ENCODE results near the gene NCAPD3. TPM values are rescaled to one million over a fixed set of nuclear protein-coding genes. Genes with fewer than 3 reads are reported as not detected.
A peak's percentile ranks its signal among the peaks of the same experiment; 100 is the strongest.

The NCAPD3 gene
- total RNA-seq, 1 experiment from 2014 or later: 78.2 TPM

DNA sequence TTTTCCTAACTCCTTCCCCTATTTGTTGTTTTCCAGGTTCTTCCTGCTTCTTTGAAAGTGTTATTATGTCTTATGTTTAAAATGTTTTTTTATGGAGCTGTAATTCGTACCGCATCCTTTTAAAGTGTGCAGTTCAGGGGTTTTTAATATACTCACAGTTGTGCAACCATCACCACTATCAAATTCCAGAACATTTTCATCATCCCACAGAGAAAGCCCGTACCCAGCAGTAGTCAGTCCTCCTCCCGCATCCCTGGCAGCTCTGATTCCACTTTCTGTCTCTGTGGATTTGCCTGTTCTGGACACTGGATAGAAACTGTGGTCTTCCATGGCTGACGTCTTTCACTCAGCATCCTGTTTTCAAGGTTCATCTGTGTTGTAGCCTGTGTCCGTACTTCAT is 81.2 kb downstream of the NCAPD3 start:
- Mint-ChIP-seq H3K9me3 (ENCODE audit: low read depth, unreplicated experiment) (peaks cover 18% of the 10 kb centered on the region), H3K27ac (ENCODE audit: unreplicated experiment) (no peak overlapping the region), H3K27me3 (ENCODE audit: unreplicated experiment) (no peaks in the 10 kb centered on the region), H3K4me1 (ENCODE audit: low read depth, unreplicated experiment) (no peaks in the 10 kb centered on the region), H3K36me3 (ENCODE audit: insufficient read depth, unreplicated experiment) (peaks cover 7% of the 10 kb centered on the region), H3K4me3 (ENCODE audit: low read depth, unreplicated experiment) (no peak overlapping the region)
- TSS peak; percentile 4 for BruUV-seq (replicated peaks)
- DNase-seq: no peak
- TF ChIP-seq, protein P1, sequence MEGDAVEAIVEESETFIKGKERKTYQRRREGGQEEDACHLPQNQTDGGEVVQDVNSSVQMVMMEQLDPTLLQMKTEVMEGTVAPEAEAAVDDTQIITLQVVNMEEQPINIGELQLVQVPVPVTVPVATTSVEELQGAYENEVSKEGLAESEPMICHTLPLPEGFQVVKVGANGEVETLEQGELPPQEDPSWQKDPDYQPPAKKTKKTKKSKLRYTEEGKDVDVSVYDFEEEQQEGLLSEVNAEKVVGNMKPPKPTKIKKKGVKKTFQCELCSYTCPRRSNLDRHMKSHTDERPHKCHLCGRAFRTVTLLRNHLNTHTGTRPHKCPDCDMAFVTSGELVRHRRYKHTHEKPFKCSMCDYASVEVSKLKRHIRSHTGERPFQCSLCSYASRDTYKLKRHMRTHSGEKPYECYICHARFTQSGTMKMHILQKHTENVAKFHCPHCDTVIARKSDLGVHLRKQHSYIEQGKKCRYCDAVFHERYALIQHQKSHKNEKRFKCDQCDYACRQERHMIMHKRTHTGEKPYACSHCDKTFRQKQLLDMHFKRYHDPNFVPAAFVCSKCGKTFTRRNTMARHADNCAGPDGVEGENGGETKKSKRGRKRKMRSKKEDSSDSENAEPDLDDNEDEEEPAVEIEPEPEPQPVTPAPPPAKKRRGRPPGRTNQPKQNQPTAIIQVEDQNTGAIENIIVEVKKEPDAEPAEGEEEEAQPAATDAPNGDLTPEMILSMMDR (IDR thresholded peaks at IDR 0.05; ENCODE audit: unreplicated experiment): no peak
- CTCF ChIA-PET: no interaction called here
- intact Hi-C loops (cut with micrococcal nuclease; ENCODE audit: unreplicated experiment): no loop called here

DNA sequence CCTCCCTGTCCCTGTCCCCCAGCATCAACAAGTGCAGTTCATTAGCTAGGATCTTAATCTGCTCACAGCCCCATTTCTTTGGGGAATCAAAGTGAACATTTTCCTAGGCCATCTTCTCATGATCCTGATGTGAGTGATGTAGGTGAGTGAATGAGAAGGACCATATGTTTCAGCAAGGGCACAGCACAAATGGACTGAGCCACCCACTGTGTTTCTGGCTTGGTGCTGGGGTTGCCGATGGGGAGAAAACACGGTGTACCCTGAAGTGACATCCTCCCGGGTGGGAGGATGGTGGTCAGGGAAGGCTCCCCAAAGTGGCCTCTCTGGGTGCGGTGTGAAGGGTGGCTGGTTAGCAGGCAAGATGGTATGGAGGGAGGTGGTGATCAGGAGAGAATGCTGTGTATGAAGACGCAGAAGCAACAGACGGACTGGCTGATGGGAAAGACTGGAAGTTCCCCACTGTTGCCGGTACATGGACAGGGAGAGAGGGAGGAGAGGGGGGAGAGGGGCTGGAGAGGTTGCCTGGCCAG is 82.7 kb downstream of the NCAPD3 start:
- peaks cover 20% of the 10 kb centered on the region for H3K9me3 Mint-ChIP-seq (ENCODE audit: low read depth, unreplicated experiment)
- H3K4me3 Mint-ChIP-seq (ENCODE audit: low read depth, unreplicated experiment): no peak overlapping the region
- TF ChIP-seq, protein P1 (IDR thresholded peaks at IDR 0.05; ENCODE audit: unreplicated experiment): no peak
- no peaks in the 10 kb centered on the region for H3K4me1 Mint-ChIP-seq (ENCODE audit: low read depth, unreplicated experiment)
- intact Hi-C loops (cut with micrococcal nuclease; ENCODE audit: unreplicated experiment): no loop called here
- no peaks in the 10 kb centered on the region for H3K27me3 Mint-ChIP-seq (ENCODE audit: unreplicated experiment)
- H3K27ac Mint-ChIP-seq (ENCODE audit: unreplicated experiment): no peak overlapping the region
- CTCF ChIA-PET: no interaction called here
- BruUV-seq (replicated peaks): no TSS peak
- no peaks in the 10 kb centered on the region for H3K36me3 Mint-ChIP-seq (ENCODE audit: insufficient read depth, unreplicated experiment)
- DNase-seq: no peak

DNA sequence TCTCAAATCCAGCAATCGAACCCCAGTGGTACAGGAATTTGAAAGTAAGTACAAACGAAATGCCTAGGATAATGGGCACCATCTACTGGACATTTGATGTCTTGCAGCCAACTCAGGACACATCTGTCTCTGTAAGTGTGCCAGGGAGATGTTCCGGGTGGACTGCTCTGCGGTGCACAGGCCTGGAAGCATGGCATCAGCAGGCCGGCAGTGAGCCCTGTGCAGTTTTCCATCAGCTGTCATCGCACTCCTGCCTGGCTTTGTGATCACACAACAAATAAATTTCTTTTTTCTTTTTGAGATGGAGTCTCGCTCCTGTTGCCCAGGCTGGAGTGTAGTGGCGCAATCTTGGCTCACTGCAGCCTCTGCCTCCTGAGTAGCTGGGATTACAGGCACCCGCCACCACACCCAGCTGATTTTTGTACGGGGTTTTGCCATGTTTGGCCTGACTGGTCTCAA is 83.9 kb downstream of the NCAPD3 start:
- BruUV-seq (replicated peaks): no TSS peak
- peak; percentile 41 for DNase-seq
- no peaks in the 10 kb centered on the region for H3K4me1 Mint-ChIP-seq (ENCODE audit: low read depth, unreplicated experiment)
- H3K27ac Mint-ChIP-seq (ENCODE audit: unreplicated experiment): no peak overlapping the region
- H3K36me3 Mint-ChIP-seq (ENCODE audit: insufficient read depth, unreplicated experiment): no peaks in the 10 kb centered on the region
- H3K4me3 Mint-ChIP-seq (ENCODE audit: low read depth, unreplicated experiment): no peak overlapping the region
- intact Hi-C loops (cut with micrococcal nuclease; ENCODE audit: unreplicated experiment): loop anchor here (1.0 kb wide), 2 partner anchors 90 to 213 kb away; no protein-coding TSS in a partner anchor
- TF ChIP-seq, protein P1 (IDR thresholded peaks at IDR 0.05; ENCODE audit: unreplicated experiment): peak; percentile 52
- no peaks in the 10 kb centered on the region for H3K27me3 Mint-ChIP-seq (ENCODE audit: unreplicated experiment)
- CTCF ChIA-PET: no interaction called here
- peaks cover 19% of the 10 kb centered on the region for H3K9me3 Mint-ChIP-seq (ENCODE audit: low read depth, unreplicated experiment)

DNA sequence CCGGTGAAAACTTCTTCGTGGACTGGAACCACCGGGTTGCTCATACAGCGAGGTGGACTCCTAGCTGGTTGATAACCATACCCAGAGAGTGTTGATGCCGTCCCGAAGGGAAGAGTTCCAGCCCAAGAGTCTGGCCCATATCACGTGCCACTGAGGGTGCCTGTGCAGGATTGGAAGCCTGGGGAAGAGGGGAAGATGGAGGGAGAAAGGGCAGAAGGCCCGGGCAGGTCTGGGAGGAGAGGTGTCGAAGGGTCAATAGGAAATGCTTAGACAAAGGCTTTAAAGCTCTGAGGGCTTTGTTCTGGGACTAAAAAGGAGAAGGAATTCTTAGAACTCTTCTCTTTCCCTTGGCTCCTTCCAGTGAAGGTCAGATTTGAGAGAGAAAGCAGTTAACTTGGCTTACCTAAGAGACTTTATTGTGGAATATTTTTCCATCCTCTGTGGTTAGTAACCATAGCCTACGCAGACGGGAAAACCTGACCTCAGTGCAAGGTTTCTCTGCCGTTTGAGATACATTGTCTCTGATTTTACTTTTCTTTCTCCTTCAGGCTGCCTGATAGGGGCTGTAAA is 84.4 kb downstream of the NCAPD3 start:
- peaks cover 18% of the 10 kb centered on the region for H3K9me3 Mint-ChIP-seq (ENCODE audit: low read depth, unreplicated experiment)
- no peaks in the 10 kb centered on the region for H3K36me3 Mint-ChIP-seq (ENCODE audit: insufficient read depth, unreplicated experiment)
- BruUV-seq (replicated peaks): no TSS peak
- intact Hi-C loops (cut with micrococcal nuclease; ENCODE audit: unreplicated experiment): loop anchor here (1.0 kb wide), 2 partner anchors 89 to 212 kb away; no protein-coding TSS in a partner anchor
- H3K27me3 Mint-ChIP-seq (ENCODE audit: unreplicated experiment): no peaks in the 10 kb centered on the region
- CTCF ChIA-PET: no interaction called here
- H3K4me3 Mint-ChIP-seq (ENCODE audit: low read depth, unreplicated experiment): no peak overlapping the region
- DNase-seq: no peak
- H3K27ac Mint-ChIP-seq (ENCODE audit: unreplicated experiment): no peak overlapping the region
- no peaks in the 10 kb centered on the region for H3K4me1 Mint-ChIP-seq (ENCODE audit: low read depth, unreplicated experiment)
- TF ChIP-seq, protein P1 (IDR thresholded peaks at IDR 0.05; ENCODE audit: unreplicated experiment): no peak

Data from Calu3 (cell line).